GM21447 (cell line): ENCODE results near the gene NPW.

Experiments used
- ATAC-seq: cut with Tn5 transposase; IDR thresholded peaks from one replicate; pipeline ENCODE4 v1.9.1; 2021; ENCODE audit not compliant: unreplicated experiment

The NPW gene

GRCh38 chr16:1984347-1985225 lies 35.0 kb upstream of the NPW start:
- peak; percentile 2 for ATAC-seq

GRCh38 chr16:1985466-1986150 lies 34.0 kb upstream of the NPW start:
- no peak for ATAC-seq

GRCh38 chr16:1987198-1987597 lies 32.4 kb upstream of the NPW start:
- no peak for ATAC-seq

- ATAC-seq = no peak
Observed at GRCh38 chr16:1989209-1990100, 30.1 kb upstream of the NPW start, which contains the start of gene SYNGR3. SYNGR3 (plus strand) TSS chr16:1989970; CDS start chr16:1990103, 133 bp downstream.

GRCh38 chr16:1990101-1990350 lies 29.6 kb upstream of the NPW start:
- ATAC-seq = no peak

- peak; percentile 6 for ATAC-seq
Observed at GRCh38 chr16:1990351-1991134, 29.0 kb upstream of the NPW start.

- peak; percentile 40 for ATAC-seq
Observed at GRCh38 chr16:1991135-1991551, 28.4 kb upstream of the NPW start.

GRCh38 chr16:1991588-1991947 lies 28.0 kb upstream of the NPW start:
- ATAC-seq = no peak

- ATAC-seq = no peak
Observed at GRCh38 chr16:1991948-1992703, 27.5 kb upstream of the NPW start.

- ATAC-seq = no peak
Observed at GRCh38 chr16:1992704-1993317, 26.8 kb upstream of the NPW start.

- ATAC-seq = no peak
Observed at GRCh38 chr16:1993731-1994131, 25.9 kb upstream of the NPW start.

- ATAC-seq = no peak
Observed at GRCh38 chr16:1997494-1998359, 21.9 kb upstream of the NPW start.

- ATAC-seq = no peak
Observed at GRCh38 chr16:1998360-1998835, 21.2 kb upstream of the NPW start.

GRCh38 chr16:1998852-1999801 lies 20.5 kb upstream of the NPW start:
- ATAC-seq = no peak

GRCh38 chr16:1999866-2000514 lies 19.6 kb upstream of the NPW start:
- ATAC-seq = no peak

GRCh38 chr16:2001035-2001434 lies 18.6 kb upstream of the NPW start:
- ATAC-seq = no peak
